Testis (tissue), 2 donors: Measurements from ENCODE around the gene RASAL2.

Experiments used
- POLR2A ChIP-seq: fragments of 450-650 bp; IDR thresholded peaks from one replicate; pipeline ENCODE4 v1.6.1; 2017; ENCODE audit warnings: antibody characterized with exemption, mild to moderate bottlenecking, moderate library complexity
- TF ChIP-seq, protein P1 (sequence below), 3 experiments: fragments of 450-650 bp in 2 of 3; fragments of 200-600 bp in 1 of 3; sonication (generic) in 1 of 3; IDR thresholded peaks; one replicate each; pipeline ENCODE4 v1.5.1; 2016 to 2019; ENCODE audit warnings: antibody characterized with exemption in 3 of 3, mild to moderate bottlenecking in 2 of 3, moderate library complexity in 1 of 3

DNA sequence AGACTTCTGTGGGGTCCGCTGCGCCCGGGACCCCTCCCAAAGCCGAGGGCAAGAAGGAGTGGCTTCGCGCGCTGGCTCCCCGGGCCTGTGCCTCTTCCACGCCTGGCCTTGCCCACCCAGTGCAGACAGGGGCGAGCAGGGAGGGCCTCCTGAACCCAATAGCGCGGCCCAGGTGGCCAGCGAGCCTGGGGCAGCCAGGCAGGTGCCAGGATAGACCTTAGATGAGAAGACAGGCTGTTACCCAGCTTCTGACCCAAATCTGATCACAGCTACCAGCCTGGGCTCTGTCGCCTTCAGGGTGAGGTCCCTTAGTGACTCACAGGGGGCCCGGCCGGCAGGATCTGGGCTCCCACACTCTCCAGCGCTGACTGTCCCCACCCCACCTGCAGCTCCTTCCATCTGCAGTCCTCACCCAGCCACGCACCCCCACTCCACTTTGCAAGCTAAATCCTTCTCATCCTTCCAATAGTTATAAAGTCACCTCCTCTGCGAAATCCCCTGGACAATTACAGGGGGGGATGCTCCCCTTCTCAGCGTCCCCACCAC is 393.2 kb downstream of the RASAL2 start:
- TF ChIP-seq, protein P1, sequence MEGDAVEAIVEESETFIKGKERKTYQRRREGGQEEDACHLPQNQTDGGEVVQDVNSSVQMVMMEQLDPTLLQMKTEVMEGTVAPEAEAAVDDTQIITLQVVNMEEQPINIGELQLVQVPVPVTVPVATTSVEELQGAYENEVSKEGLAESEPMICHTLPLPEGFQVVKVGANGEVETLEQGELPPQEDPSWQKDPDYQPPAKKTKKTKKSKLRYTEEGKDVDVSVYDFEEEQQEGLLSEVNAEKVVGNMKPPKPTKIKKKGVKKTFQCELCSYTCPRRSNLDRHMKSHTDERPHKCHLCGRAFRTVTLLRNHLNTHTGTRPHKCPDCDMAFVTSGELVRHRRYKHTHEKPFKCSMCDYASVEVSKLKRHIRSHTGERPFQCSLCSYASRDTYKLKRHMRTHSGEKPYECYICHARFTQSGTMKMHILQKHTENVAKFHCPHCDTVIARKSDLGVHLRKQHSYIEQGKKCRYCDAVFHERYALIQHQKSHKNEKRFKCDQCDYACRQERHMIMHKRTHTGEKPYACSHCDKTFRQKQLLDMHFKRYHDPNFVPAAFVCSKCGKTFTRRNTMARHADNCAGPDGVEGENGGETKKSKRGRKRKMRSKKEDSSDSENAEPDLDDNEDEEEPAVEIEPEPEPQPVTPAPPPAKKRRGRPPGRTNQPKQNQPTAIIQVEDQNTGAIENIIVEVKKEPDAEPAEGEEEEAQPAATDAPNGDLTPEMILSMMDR (IDR thresholded peaks at IDR 0.05): no peak
- no peak for TF ChIP-seq POLR2A
